Hepatocyte (in vitro differentiated cells): Measurements from ENCODE around the gene GBE1.

Experiments used
- CTCF ChIP-seq: fragments of 200-600 bp; sonication (generic); IDR thresholded peaks from 2 replicates; pipeline ENCODE4 v1.5.1; 2016; ENCODE audit warnings: antibody characterized with exemption, mild to moderate bottlenecking; ENCODE audit not compliant: poor library complexity
- EZH2phosphoT487 ChIP-seq: fragments of 200-600 bp; sonication (generic); IDR thresholded peaks from one replicate; pipeline ENCODE4 v1.6.1; 2018; ENCODE audit warnings: antibody characterized with exemption, mild to moderate bottlenecking, low read depth, moderate library complexity; ENCODE audit not compliant: unreplicated experiment, severe bottlenecking

- TF ChIP-seq EZH2phosphoT487 (no peak), CTCF (no peak)
These were observed 28.7 kb upstream of the GBE1 start for GRCh38 chr3:81790117-81790516.
